MCF 10A (cell line): Measurements from ENCODE around the gene KLF7. TPM values are rescaled to one million over a fixed set of nuclear protein-coding genes. Genes with fewer than 3 reads are reported as not detected.

Experiments used
- BruUV-seq: library from RNA; stranded (reverse); fragments of 400-500 nt; replicated peaks from 2 replicates; lab custom pipeline; 2021; lab: Mats Ljungman, UMichigan
- CTCF ChIA-PET: fragments of 300-600 bp; sonication (Branson Sonifier 250); formaldehyde crosslinking; extraction: SDS; loops from one replicate; lab custom pipeline; 2021; ENCODE audit warnings: antibody characterized with exemption, inconsistent platforms; lab: Yijun Ruan, JAX
- POLR2A ChIA-PET: fragments of 300-600, 350-650 bp; sonication (Branson Sonifier 250); formaldehyde crosslinking; extraction: SDS; loops from one replicate; lab custom pipeline; 2020; ENCODE audit warnings: antibody characterized with exemption, inconsistent platforms; lab: Yijun Ruan, JAX
- DNase-seq: peaks from one replicate; pipeline ENCODE4 v3.0.0-alpha.2; 2018; ENCODE audit not compliant: unreplicated experiment
- H3K27ac Mint-ChIP-seq: one replicate; pipeline ENCODE4 v1.8.0; 2022; ENCODE audit warnings: mild to moderate bottlenecking, low read depth, mixed read lengths; ENCODE audit not compliant: unreplicated experiment
- H3K27me3 Mint-ChIP-seq: one replicate; pipeline ENCODE4 v1.8.0; 2022; ENCODE audit warnings: mixed read lengths; ENCODE audit not compliant: insufficient read depth, unreplicated experiment
- H3K36me3 Mint-ChIP-seq: one replicate; pipeline ENCODE4 v1.8.0; 2022; ENCODE audit warnings: mild to moderate bottlenecking, moderate library complexity, mixed read lengths; ENCODE audit not compliant: insufficient read depth, unreplicated experiment
- H3K4me1 Mint-ChIP-seq: one replicate; pipeline ENCODE4 v1.8.0; 2022; ENCODE audit warnings: mixed read lengths; ENCODE audit not compliant: insufficient read depth, unreplicated experiment
- H3K4me3 Mint-ChIP-seq: one replicate; pipeline ENCODE4 v1.8.0; 2022; ENCODE audit warnings: mild to moderate bottlenecking, moderate library complexity, mixed read lengths; ENCODE audit not compliant: unreplicated experiment
- H3K9me3 Mint-ChIP-seq: one replicate; pipeline ENCODE4 v1.8.0; 2022; ENCODE audit warnings: mixed read lengths; ENCODE audit not compliant: unreplicated experiment
- intact Hi-C: fragments of 100-400 bp; cut with micrococcal nuclease; formaldehyde crosslinking; loops from 2 replicates; pipeline ENCODE4 v1.14.1; 2022
- total RNA-seq: library from RNA; stranded (reverse); gene quantifications from 2 replicates; pipeline ENCODE4 v1.2.3, GENCODE V29; 2022
- TF ChIP-seq, protein P1 (sequence below): fragments of 200-600 bp; IDR thresholded peaks from one replicate; pipeline ENCODE4 v1.8.0; 2022; ENCODE audit warnings: antibody characterized with exemption, mild to moderate bottlenecking; ENCODE audit not compliant: unreplicated experiment

Gene KLF7
- total RNA-seq, 1 experiment from 2014 or later, result 40.1 TPM

DNA sequence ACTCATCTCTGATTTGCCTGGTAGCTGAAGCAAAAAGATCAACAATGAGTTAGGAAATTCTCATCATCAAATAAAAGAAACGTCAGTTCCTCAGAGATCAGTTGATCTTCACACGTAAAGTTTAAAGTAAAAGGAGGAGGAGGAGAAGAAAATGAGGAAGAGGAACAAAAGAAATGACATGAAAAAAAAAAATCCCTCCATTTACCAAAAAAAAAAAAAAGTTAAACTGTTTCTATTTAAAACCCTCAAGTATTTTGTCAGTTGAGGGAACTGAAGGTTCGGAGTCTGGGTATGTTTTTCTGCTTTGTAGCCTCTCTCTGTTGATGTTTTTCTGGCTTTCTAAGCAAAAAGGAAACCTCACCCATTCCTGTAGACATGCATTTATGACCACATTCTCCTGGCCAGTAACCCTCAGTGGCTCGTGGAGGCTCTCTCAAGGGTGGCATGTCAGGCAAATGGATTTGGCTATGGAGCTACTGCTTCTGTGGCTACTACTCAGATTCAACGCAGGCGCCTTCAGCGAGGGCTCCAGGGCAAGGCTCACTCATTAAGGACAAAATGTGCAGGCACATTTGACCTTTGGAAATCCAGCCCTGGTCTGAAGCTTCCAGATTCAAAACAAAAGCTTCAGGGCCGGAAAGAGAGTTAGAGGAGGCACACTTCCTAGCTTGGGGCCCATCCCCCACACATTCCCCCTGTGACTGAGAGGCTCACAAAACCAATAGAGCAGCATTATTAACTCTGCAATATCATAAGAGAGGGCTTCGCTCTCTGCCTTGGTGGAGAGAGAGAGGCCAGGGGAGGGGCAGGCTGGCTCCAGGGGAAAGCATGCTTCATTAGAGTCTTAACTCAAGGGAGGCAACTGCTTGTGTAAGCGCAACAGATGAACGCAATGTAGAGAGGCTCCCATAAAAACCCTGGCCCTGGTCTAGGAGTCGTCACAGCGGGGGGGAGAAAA is 22.3 kb downstream of the KLF7 start:
- Mint-ChIP-seq H3K4me1 (peaks cover 32% of the 10 kb centered on the region), H3K4me3 (no peak overlapping the region), H3K27me3 (no peaks in the 10 kb centered on the region), H3K27ac (peak overlapping the region; percentile 1), H3K36me3 (peaks cover 31% of the 10 kb centered on the region), H3K9me3 (no peaks in the 10 kb centered on the region)
- DNase-seq, result no peak
- BruUV-seq, result no TSS peak
- TF ChIP-seq, protein P1, sequence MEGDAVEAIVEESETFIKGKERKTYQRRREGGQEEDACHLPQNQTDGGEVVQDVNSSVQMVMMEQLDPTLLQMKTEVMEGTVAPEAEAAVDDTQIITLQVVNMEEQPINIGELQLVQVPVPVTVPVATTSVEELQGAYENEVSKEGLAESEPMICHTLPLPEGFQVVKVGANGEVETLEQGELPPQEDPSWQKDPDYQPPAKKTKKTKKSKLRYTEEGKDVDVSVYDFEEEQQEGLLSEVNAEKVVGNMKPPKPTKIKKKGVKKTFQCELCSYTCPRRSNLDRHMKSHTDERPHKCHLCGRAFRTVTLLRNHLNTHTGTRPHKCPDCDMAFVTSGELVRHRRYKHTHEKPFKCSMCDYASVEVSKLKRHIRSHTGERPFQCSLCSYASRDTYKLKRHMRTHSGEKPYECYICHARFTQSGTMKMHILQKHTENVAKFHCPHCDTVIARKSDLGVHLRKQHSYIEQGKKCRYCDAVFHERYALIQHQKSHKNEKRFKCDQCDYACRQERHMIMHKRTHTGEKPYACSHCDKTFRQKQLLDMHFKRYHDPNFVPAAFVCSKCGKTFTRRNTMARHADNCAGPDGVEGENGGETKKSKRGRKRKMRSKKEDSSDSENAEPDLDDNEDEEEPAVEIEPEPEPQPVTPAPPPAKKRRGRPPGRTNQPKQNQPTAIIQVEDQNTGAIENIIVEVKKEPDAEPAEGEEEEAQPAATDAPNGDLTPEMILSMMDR, result no peak
- intact Hi-C loops, result no loop called here
- ChIA-PET CTCF (interaction anchor here (0.6 to 1.5 kb wide), 6 partner anchors 8 to 361 kb away, joined by 3 to 4 read pairs (median 3); no protein-coding TSS in a partner anchor), POLR2A (interaction anchor here (0.7 to 5.1 kb wide), 5 partner anchors 8 to 196 kb away, joined by 3 to 38 read pairs (median 4); partner anchors contain the start of gene KLF7)

DNA sequence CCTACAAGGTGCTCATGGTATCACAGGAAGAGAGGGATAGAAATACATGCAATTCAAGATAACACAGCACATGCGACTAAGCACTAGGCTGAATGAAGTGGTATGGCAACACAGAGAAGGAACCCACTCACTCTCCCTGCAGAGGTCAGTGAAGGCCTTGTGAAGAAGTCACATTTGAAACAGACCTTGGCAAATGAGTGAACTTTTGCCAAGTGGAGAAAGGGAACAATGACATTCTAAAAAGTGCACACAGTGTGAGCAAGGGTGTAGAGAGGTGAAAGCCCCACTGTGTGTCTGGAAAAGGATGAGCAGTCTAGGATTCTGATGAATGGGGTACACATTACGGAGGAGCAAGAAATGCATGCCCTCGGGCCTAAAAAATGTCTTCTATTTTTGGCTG is 23.3 kb downstream of the KLF7 start:
- BruUV-seq, result no TSS peak
- ChIA-PET POLR2A (interaction anchor here (2.4 to 5.1 kb wide), 2 partner anchors 8 to 22 kb away, joined by 9 to 38 read pairs; partner anchors contain the start of gene KLF7), CTCF (interaction anchor here (0.6 to 1.5 kb wide), 9 partner anchors 10 to 362 kb away, joined by 3 to 9 read pairs (median 4); no protein-coding TSS in a partner anchor)
- no peak for DNase-seq
- Mint-ChIP-seq H3K4me3 (no peak overlapping the region), H3K4me1 (peaks cover 24% of the 10 kb centered on the region), H3K27ac (peak overlapping the region; percentile 1), H3K9me3 (no peaks in the 10 kb centered on the region), H3K36me3 (peaks cover 31% of the 10 kb centered on the region), H3K27me3 (no peaks in the 10 kb centered on the region)
- TF ChIP-seq, protein P1, result no peak
- intact Hi-C loops, result no loop called here

DNA sequence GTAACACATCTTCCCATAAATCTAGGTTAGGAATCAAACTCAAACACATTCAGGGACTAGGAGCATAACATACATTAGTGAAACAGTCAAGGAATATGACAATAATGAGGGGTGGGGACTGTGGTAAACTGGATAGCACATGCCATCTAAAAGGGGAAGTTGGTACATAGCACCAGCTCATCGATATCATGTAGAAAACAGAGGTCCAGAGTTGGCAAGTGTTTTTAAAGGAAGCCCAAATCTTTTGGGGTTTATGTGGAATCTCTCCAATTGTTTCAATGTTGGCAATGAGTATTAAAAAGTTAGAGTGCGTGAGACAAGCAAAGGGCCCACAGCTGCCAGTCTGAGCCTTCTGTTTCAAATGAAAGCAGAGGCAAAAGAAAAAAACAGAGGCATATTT is 24.4 kb downstream of the KLF7 start:
- Mint-ChIP-seq H3K36me3 (peaks cover 32% of the 10 kb centered on the region), H3K27me3 (no peaks in the 10 kb centered on the region), H3K9me3 (no peaks in the 10 kb centered on the region), H3K4me3 (no peak overlapping the region), H3K4me1 (peaks cover 27% of the 10 kb centered on the region), H3K27ac (no peak overlapping the region)
- ChIA-PET CTCF (interaction anchor here (0.7 to 1.2 kb wide), 2 partner anchors 9 to 114 kb away, joined by 4 to 6 read pairs; no protein-coding TSS in a partner anchor), POLR2A (interaction anchor here (1.0 to 5.1 kb wide), 4 partner anchors 9 to 194 kb away, joined by 3 to 38 read pairs (median 4); partner anchors contain the start of gene KLF7)
- intact Hi-C loops, result no loop called here
- no peak for DNase-seq
- TF ChIP-seq, protein P1, result no peak
- no TSS peak for BruUV-seq

DNA sequence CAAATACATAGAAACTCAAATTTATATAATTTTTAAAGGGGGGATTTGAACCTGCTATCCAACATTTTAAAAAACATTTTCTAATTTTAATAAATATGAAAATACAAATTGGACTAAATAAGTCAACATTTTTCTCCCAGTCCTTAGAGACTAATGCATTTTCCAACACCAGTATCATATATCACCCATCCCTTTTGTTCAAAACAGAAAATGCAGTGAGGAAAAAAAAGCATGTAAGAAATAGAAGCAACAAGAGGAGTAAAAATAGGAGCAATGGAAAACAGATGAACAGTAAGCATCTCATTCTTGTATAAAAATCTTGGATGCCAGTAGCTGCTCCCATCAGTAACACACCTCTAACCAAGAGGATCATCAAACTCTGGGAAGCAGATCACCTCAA is 25.5 kb downstream of the KLF7 start:
- intact Hi-C loops, result no loop called here
- peaks cover 32% of the 10 kb centered on the region for H3K36me3 Mint-ChIP-seq

More for the DNA sequence above, 25.5 kb downstream of the KLF7 start:
- CTCF ChIA-PET, result no interaction called here
- H3K9me3 Mint-ChIP-seq, result no peaks in the 10 kb centered on the region
- peaks cover 36% of the 10 kb centered on the region for H3K4me1 Mint-ChIP-seq
- POLR2A ChIA-PET, result interaction anchor here (1.0 to 5.1 kb wide), 4 partner anchors 8 to 195 kb away, joined by 3 to 38 read pairs (median 4); partner anchors contain the start of gene KLF7
- H3K27ac Mint-ChIP-seq, result no peak overlapping the region
- no TSS peak for BruUV-seq
- no peak for DNase-seq
- TF ChIP-seq, protein P1, result no peak
- no peaks in the 10 kb centered on the region for H3K27me3 Mint-ChIP-seq
- no peak overlapping the region for H3K4me3 Mint-ChIP-seq
